ENCODE results near the gene CGB8. TPM values are rescaled to one million over a fixed set of nuclear protein-coding genes. Genes with fewer than 3 reads are reported as not detected.
A peak's percentile ranks its signal among the peaks of the same experiment; 100 is the strongest.
"Not testable (repeated sequence)": the region's sequence is repeated elsewhere in the genome, so short reads cannot be mapped to it uniquely, and the experiment has no call there.

CGB8 gene
- total RNA-seq, 1 donor from 2014 or later: not detected

- H3K27me3 ChIP-seq; H4K20me1 ChIP-seq (ENCODE audit: low read depth); H3F3A ChIP-seq (ENCODE audit: low read depth); H3K36me3 ChIP-seq; H3K4me2 ChIP-seq; H3K4me1 Mint-ChIP-seq; H3K36me3 Mint-ChIP-seq; H3K9me3 Mint-ChIP-seq; H3K79me2 ChIP-seq (ENCODE audit: low read depth); H3K9ac ChIP-seq; H3K27ac Mint-ChIP-seq; H3K9me3 ChIP-seq (ENCODE audit: low read depth); H3K4me3 ChIP-seq; H3K27ac ChIP-seq; H3K27me3 Mint-ChIP-seq (ENCODE audit: insufficient read depth, low read depth); H2AFZ ChIP-seq (replicated peaks); H3K4me1 ChIP-seq: not testable (repeated sequence)
- peak; percentile 44 for DNase-seq (ENCODE audit: low spot score)
- H3K4me3 Mint-ChIP-seq: peak within 1 kb of the TSS; percentile 62
- TF ChIP-seq CTCF (IDR thresholded peaks at IDR 0.05): peak; percentile 51
These were observed 12.1 kb downstream of the CGB8 start, which contains the start of gene CGB1 for GRCh38 chr19:49036815-49037214. TSS of gene CGB1 (minus strand) at chr19:49036895. CDS start at chr19:49036711, 184 bp downstream.

- H3K36me3 ChIP-seq; H3K9me3 Mint-ChIP-seq; H3K9me3 ChIP-seq (ENCODE audit: low read depth); H3K27ac ChIP-seq; H3K4me1 Mint-ChIP-seq; H3K4me3 Mint-ChIP-seq; H3K4me2 ChIP-seq; H3K4me3 ChIP-seq; H3K27ac Mint-ChIP-seq; H3F3A ChIP-seq (ENCODE audit: low read depth); H3K36me3 Mint-ChIP-seq; H3K4me1 ChIP-seq; H3K27me3 Mint-ChIP-seq (ENCODE audit: insufficient read depth, low read depth); H4K20me1 ChIP-seq (ENCODE audit: low read depth); H3K79me2 ChIP-seq (ENCODE audit: low read depth); H3K27me3 ChIP-seq; H2AFZ ChIP-seq (replicated peaks); H3K9ac ChIP-seq: not testable (repeated sequence)
- DNase-seq (ENCODE audit: low spot score): peak; percentile 50
- peak; percentile 54 for TF ChIP-seq CTCF (IDR thresholded peaks at IDR 0.05)
These were observed 17.1 kb downstream of the CGB8 start, which contains the start of gene CGB2 for GRCh38 chr19:49031642-49032301. TSS of gene CGB2 (plus strand) at chr19:49031890. CDS start at chr19:49032096, 206 bp downstream.

- H3K79me2 ChIP-seq (ENCODE audit: low read depth); H3K27me3 Mint-ChIP-seq (ENCODE audit: insufficient read depth, low read depth); H3K27ac ChIP-seq; H3K4me3 Mint-ChIP-seq; H3K4me1 Mint-ChIP-seq; H3K36me3 Mint-ChIP-seq; H3K4me1 ChIP-seq; H3K27me3 ChIP-seq; H3K4me3 ChIP-seq; H3F3A ChIP-seq (ENCODE audit: low read depth); H3K9ac ChIP-seq; H4K20me1 ChIP-seq (ENCODE audit: low read depth); H3K9me3 ChIP-seq (ENCODE audit: low read depth); H3K36me3 ChIP-seq; H3K27ac Mint-ChIP-seq; H2AFZ ChIP-seq (replicated peaks); H3K4me2 ChIP-seq; H3K9me3 Mint-ChIP-seq; DNase-seq (ENCODE audit: low spot score): not testable (repeated sequence)
These were observed 18.6 kb downstream of the CGB8 start for GRCh38 chr19:49030323-49030722.

GRCh38 chr19:49029749-49030148 lies 19.2 kb downstream of the CGB8 start:
- not testable (repeated sequence) for H3F3A ChIP-seq (ENCODE audit: low read depth); H3K9me3 Mint-ChIP-seq; H3K36me3 ChIP-seq; H3K4me2 ChIP-seq; H3K9me3 ChIP-seq (ENCODE audit: low read depth); H3K9ac ChIP-seq; H4K20me1 ChIP-seq (ENCODE audit: low read depth); H3K27me3 Mint-ChIP-seq (ENCODE audit: insufficient read depth, low read depth); H3K27me3 ChIP-seq; H3K4me1 Mint-ChIP-seq; H3K4me3 ChIP-seq; H3K27ac Mint-ChIP-seq; DNase-seq (ENCODE audit: low spot score); H3K36me3 Mint-ChIP-seq; H3K4me1 ChIP-seq; H3K4me3 Mint-ChIP-seq; H3K27ac ChIP-seq; H3K79me2 ChIP-seq (ENCODE audit: low read depth); H2AFZ ChIP-seq (replicated peaks)

GRCh38 chr19:49028686-49029085 lies 20.2 kb downstream of the CGB8 start:
- H3F3A ChIP-seq (ENCODE audit: low read depth); H3K27me3 Mint-ChIP-seq (ENCODE audit: insufficient read depth, low read depth); H3K4me2 ChIP-seq; H3K27ac ChIP-seq; H3K4me1 Mint-ChIP-seq; H3K9me3 ChIP-seq (ENCODE audit: low read depth); H3K79me2 ChIP-seq (ENCODE audit: low read depth); H4K20me1 ChIP-seq (ENCODE audit: low read depth); DNase-seq (ENCODE audit: low spot score); H3K27ac Mint-ChIP-seq; H2AFZ ChIP-seq (replicated peaks); H3K27me3 ChIP-seq; H3K4me3 ChIP-seq; H3K36me3 Mint-ChIP-seq; H3K9me3 Mint-ChIP-seq; H3K4me3 Mint-ChIP-seq; H3K4me1 ChIP-seq; H3K36me3 ChIP-seq; H3K9ac ChIP-seq: not testable (repeated sequence)

GRCh38 chr19:49025599-49025998 lies 23.3 kb downstream of the CGB8 start:
- peaks cover 11% of the 10 kb centered on the region for H3K27me3 Mint-ChIP-seq (ENCODE audit: insufficient read depth, low read depth)
- not testable (repeated sequence) for H3K9me3 ChIP-seq (ENCODE audit: low read depth); DNase-seq (ENCODE audit: low spot score); H3K4me3 ChIP-seq; H3K9me3 Mint-ChIP-seq; H3K4me1 ChIP-seq; H3K36me3 ChIP-seq; H3K36me3 Mint-ChIP-seq; H4K20me1 ChIP-seq (ENCODE audit: low read depth); H3K9ac ChIP-seq; H3K27ac ChIP-seq; H2AFZ ChIP-seq (replicated peaks); H3F3A ChIP-seq (ENCODE audit: low read depth); H3K4me2 ChIP-seq; H3K27ac Mint-ChIP-seq; H3K4me1 Mint-ChIP-seq; H3K79me2 ChIP-seq (ENCODE audit: low read depth); H3K4me3 Mint-ChIP-seq
- peaks cover 16% of the 10 kb centered on the region for H3K27me3 ChIP-seq

- H3K4me1 Mint-ChIP-seq: peaks cover 15% of the 10 kb centered on the region
- not testable (repeated sequence) for H3K36me3 Mint-ChIP-seq; H3K4me3 Mint-ChIP-seq; H3K79me2 ChIP-seq (ENCODE audit: low read depth); H2AFZ ChIP-seq (replicated peaks); H3K4me3 ChIP-seq; DNase-seq (ENCODE audit: low spot score); H3K4me1 ChIP-seq; H4K20me1 ChIP-seq (ENCODE audit: low read depth); H3F3A ChIP-seq (ENCODE audit: low read depth); H3K4me2 ChIP-seq; H3K9me3 ChIP-seq (ENCODE audit: low read depth); H3K9me3 Mint-ChIP-seq; H3K27ac Mint-ChIP-seq; H3K9ac ChIP-seq; H3K36me3 ChIP-seq; H3K27ac ChIP-seq
- peaks cover 14% of the 10 kb centered on the region for H3K27me3 Mint-ChIP-seq (ENCODE audit: insufficient read depth, low read depth)
- H3K27me3 ChIP-seq: peaks cover 21% of the 10 kb centered on the region
These were observed 23.8 kb downstream of the CGB8 start for GRCh38 chr19:49025088-49025487.

Data from neural progenitor cell (in vitro differentiated cells).